Measurements from ENCODE around the gene ENTPD3. TPM values are rescaled to one million over a fixed set of nuclear protein-coding genes. Genes with fewer than 3 reads are reported as not detected.
A peak's percentile ranks its signal among the peaks of the same experiment; 100 is the strongest.
"Not testable (repeated sequence)": the region's sequence is repeated elsewhere in the genome, so short reads cannot be mapped to it uniquely, and the experiment has no call there.

The ENTPD3 gene
- total RNA-seq, 8 experiments from 2014 or later, result 0.05 to 3.0 (median 0.36) TPM

DNA sequence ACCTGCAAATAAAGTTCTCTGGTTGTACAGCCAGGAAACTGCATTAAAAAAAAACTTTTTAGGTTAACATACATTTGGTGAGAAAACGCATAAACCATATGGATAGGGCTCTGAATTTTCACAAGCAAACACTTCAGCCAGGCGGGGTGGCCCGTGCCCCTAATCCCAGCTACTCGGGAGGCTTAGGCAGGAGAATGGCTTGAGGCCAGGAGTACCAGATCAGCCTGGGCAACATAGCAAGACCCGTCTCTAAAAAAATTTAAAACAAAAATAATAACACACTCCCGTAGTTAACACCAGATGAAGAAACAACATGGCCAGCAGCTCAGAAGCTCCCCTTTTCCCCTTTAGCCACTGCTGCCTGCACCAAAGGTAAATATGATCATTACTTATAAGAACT is 66.9 kb downstream of the ENTPD3 start:
- Histone ChIP-seq H3K4me3 (peak overlapping the region in 4 of 5 donors; percentile 38 to 76 (median 62)), H3K4me1 (replicated peaks in 1 of 2) (peaks cover 17% of the 10 kb centered on the region in 2 donors), H3K27ac (no peak overlapping the region)
- ATAC-seq (replicated peaks in 6 of 8), result no peak
- WGBS, 10 experiments, result 0 to 60% (median 36%) methylated on average over 1 to 6 of the region's 6 CpGs
- in situ Hi-C loops (cut with MboI; ENCODE audit: low pct_unique_long_range_greater_than_20kb in 2 of 9, low sequenced_read_pairs in 9 of 9, unreplicated experiment in 9 of 9), result no loop called here

DNA sequence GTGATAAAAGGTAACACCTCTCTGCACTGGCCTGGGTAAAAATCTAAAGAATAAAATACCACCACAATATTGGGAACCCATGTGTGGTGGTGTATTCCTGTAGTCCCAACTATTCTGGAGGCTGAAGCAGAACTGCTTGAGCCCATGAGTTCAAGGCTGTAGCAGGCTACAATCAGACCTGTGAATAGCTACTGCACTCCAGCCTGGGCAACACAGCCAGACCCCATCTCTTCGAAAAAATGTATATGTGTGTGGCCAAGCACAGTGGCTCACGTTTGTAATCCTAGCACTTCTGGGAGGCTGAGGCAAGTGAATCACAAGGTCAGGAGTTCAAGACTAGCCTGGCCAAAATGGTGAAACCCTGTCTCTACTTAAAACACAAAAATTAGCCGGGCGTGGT is 68.3 kb downstream of the ENTPD3 start:
- H3K4me3 ChIP-seq, result no peak overlapping the region
- WGBS, 10 experiments, result 70 to 83% (median 83%) methylated on average over 2 to 4 of the region's 4 CpGs; no CpG with 5 or more reads in 7 of the 10 experiments
- H3K4me1 ChIP-seq (replicated peaks in 1 of 2), result peaks cover 17% of the 10 kb centered on the region in 2 donors
- in situ Hi-C loops (cut with MboI; ENCODE audit: low pct_unique_long_range_greater_than_20kb in 2 of 9, low sequenced_read_pairs in 9 of 9, unreplicated experiment in 9 of 9), result no loop called here
- H3K27ac ChIP-seq, result no peak overlapping the region
- no peak for ATAC-seq (replicated peaks in 6 of 8)

DNA sequence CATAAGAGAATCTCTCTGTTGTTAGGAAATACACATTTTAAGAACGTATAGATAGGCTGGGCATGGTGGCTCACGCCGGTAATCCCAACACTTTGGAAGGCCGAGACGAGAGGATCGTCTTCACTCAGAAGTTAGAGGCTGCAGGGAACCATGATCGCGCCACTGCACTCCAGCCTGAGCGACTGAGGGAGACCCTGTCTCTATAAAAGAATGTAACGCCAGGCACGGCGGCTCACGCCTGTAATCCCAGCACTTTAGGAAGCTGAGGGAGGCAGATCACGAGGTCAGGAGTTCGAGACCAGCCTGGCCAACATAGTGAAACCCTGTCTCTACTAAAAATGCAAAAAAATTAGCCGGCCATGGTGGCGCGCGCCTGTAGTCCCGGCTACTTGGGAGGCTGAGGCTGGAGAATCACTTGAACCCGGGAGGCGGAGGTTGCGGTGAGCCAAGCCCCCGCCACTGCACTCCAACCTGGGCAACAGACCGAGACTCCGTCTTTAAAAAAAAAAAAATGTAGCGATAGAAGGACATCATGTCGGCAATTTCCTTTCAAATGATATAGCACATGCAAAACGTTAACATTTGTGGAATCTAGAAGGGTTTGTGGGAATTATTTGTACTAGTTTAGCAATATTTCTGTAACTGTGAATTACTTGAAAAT is 69.4 kb downstream of the ENTPD3 start:
- in situ Hi-C loops (cut with MboI; ENCODE audit: low pct_unique_long_range_greater_than_20kb in 2 of 9, low sequenced_read_pairs in 9 of 9, unreplicated experiment in 9 of 9), result no loop called here
- ATAC-seq (replicated peaks in 6 of 8), result no peak
- peak overlapping the region; percentile 80 to 98 (median 91) for H3K4me3 ChIP-seq
- peaks cover 17% of the 10 kb centered on the region in 2 donors for H3K4me1 ChIP-seq (replicated peaks in 1 of 2)
- WGBS, 10 experiments, result 6 to 75% (median 45%) methylated on average over 3 to 23 of the region's 29 CpGs
- H3K27ac ChIP-seq, result peak overlapping the region; percentile 30 to 91

DNA sequence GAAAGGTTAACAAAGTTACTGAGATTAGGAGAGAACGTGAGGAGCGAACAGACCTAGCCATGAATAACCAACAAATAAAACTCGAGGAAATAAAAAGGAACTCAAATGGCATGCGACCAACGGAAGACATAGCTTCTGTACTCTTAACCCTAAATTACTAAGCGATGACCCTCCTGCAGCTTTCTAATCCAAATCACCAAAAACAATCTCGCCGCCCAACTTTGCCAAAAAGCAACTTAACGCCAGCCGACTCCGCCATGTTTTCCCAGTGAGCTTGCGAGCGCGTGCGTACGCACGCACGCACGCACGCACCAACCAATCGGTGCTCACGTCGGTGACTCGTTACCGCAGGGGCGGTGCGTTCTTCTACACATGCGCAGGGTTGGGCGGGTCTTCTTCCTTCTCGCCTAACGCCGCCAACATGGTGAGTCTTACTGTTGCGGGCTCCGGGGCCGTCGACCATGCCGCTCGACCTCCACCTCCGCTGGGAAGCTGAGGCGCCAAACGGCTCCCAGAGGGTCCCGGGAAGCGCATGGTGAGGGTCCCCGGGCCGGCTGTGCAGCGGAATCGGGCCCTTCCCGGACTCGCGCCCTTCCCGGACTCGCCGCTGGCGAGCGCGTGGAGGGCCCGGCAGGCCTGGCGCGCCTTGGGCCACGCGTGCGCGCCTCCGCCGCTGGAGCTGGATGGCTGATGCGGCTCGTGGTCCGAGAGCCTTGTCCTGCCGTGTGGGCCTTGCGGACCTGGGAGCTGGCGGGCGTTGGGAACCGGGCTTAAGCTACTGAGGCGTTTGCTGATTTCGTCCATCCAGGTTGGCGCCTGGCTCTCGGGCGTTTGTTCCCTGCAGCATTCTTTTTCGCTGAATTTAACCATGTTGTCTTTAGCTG is 70.2 kb downstream of the ENTPD3 start, which contains the start of gene RPL14:
Gene RPL14 (plus strand): TSS at position 400 of the 884 bp plus-strand sequence. CDS start 133 bp downstream, at position 533.
- 0 to 3% (median 0%) methylated on average over 7 to 37 of the region's 79 CpGs for WGBS, 10 experiments
- in situ Hi-C loops (cut with MboI; ENCODE audit: low pct_unique_long_range_greater_than_20kb in 2 of 9, low sequenced_read_pairs in 9 of 9, unreplicated experiment in 9 of 9), result no loop called here

DNA sequence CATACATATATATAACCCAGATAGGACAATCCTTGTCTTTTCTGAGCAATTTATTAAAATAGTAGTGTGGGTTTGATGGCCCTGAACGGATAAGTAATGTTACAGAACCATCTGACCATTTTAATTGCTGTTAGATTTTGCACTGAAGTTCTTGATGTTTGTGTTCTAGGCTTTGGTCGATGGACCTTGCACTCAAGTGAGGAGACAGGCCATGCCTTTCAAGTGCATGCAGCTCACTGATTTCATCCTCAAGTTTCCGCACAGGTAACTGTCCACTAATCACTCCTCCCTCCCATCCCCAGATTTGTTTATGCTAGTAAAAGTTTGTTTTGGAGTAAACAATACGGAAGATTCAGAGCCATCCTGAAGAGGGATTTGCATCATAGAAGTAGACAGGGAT is 71.5 kb downstream of the ENTPD3 start:
- ATAC-seq (replicated peaks in 6 of 8), result no peak
- in situ Hi-C loops (cut with MboI; ENCODE audit: low pct_unique_long_range_greater_than_20kb in 2 of 9, low sequenced_read_pairs in 9 of 9, unreplicated experiment in 9 of 9), result no loop called here
- Histone ChIP-seq H3K27ac (no peak overlapping the region), H3K4me1 (replicated peaks in 1 of 2) (peaks cover 10 to 12% of the 10 kb centered on the region in 2 donors), H3K4me3 (peak overlapping the region in 3 of 5 donors; percentile 91 to 98 (median 94))
- 13 to 100% (median 81%) methylated on average over 1 to 4 of the region's 4 CpGs; no CpG with 5 or more reads in 1 of the 10 experiments for WGBS, 10 experiments

More for the DNA sequence above, 70.2 kb downstream of the ENTPD3 start, which contains the start of gene RPL14:
- Histone ChIP-seq H3K27ac (peak within 1 kb of the TSS; percentile 73 to 91), H3K4me3 (peak within 1 kb of the TSS; percentile 80 to 98 (median 91)), H3K4me1 (replicated peaks in 1 of 2) (peaks cover 13 to 14% of the 10 kb centered on the region in 2 donors)
- ATAC-seq (replicated peaks in 6 of 8), result peak; percentile 56 to 77 (median 65)

DNA sequence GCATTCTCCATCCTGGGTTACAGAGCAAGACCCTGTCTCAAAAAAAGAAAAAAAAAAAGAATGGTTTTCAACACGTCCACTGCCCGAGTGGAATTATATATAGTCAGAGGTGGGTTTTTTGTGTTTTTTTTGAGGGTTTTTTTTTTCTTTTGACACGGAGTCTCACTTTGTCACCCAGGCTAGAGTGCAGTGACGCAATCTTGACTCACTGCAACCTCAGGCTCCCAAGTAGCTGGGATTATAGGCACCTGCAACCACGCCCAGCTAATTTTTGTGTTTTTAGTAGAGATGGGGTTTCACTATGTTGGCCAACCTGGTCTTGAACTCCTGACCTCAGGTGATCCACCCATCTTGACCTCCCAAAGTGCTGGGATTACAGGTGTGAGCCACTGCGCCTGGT is 73.5 kb downstream of the ENTPD3 start:
- in situ Hi-C loops (cut with MboI; ENCODE audit: low pct_unique_long_range_greater_than_20kb in 2 of 9, low sequenced_read_pairs in 9 of 9, unreplicated experiment in 9 of 9); H3K4me3 ChIP-seq; H3K4me1 ChIP-seq (replicated peaks in 1 of 2); ATAC-seq (replicated peaks in 6 of 8); H3K27ac ChIP-seq: not testable (repeated sequence)
- 72 to 100% (median 92%) methylated on average over 2 to 6 of the region's 6 CpGs; no CpG with 5 or more reads in 2 of the 10 experiments for WGBS, 10 experiments

DNA sequence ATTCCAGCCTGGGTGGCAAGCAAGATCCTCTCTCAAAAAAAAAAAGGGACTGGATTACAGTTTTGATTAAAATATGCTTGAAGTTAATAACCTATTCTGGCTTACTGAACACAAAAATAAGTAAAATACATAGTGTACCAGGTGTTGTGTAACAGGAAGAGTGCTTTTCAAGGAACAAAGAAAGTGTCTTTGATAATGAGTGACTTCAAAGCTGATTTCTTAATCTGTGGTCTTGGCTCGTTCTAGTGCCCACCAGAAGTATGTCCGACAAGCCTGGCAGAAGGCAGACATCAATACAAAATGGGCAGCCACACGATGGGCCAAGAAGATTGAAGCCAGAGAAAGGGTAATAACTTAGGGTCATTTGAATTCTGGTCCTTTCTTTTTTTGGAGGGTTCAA is 74.2 kb downstream of the ENTPD3 start:
- in situ Hi-C loops (cut with MboI; ENCODE audit: low pct_unique_long_range_greater_than_20kb in 2 of 9, low sequenced_read_pairs in 9 of 9, unreplicated experiment in 9 of 9), result no loop called here
- H3K4me3 ChIP-seq, result no peak overlapping the region
- 69 to 100% (median 93%) methylated on average over 1 to 3 of the region's 3 CpGs for WGBS, 10 experiments
- no peak overlapping the region for H3K27ac ChIP-seq
- no peak for ATAC-seq (replicated peaks in 6 of 8)
- H3K4me1 ChIP-seq (replicated peaks in 1 of 2), result peaks cover 7 to 10% of the 10 kb centered on the region in 2 donors

DNA sequence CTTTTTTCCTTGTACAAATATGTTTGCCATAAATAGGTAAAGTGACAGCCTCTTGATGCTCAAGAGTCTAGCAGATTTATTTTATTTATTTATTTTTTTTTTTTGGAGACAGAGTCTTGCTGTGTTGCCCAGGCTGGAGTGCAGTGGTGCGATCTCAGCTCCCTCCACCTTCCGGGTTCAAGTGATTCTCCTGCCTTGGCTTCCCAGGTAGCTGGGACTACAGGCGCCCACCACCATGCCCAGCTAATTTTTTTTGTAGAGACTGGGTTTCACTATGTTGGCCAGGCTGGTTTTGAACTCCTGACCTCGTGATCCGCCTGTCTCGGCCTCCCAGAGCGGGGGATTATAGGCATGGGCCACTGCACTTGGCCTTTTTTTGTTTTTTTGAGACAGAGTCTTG is 75.9 kb downstream of the ENTPD3 start:
- H3K4me3 ChIP-seq; H3K4me1 ChIP-seq (replicated peaks in 1 of 2); ATAC-seq (replicated peaks in 6 of 8); H3K27ac ChIP-seq; in situ Hi-C loops (cut with MboI; ENCODE audit: low pct_unique_long_range_greater_than_20kb in 2 of 9, low sequenced_read_pairs in 9 of 9, unreplicated experiment in 9 of 9): not testable (repeated sequence)
- WGBS, 10 experiments, result 69 to 100% (median 99%) methylated on average over 1 to 6 of the region's 7 CpGs; no CpG with 5 or more reads in 4 of the 10 experiments

DNA sequence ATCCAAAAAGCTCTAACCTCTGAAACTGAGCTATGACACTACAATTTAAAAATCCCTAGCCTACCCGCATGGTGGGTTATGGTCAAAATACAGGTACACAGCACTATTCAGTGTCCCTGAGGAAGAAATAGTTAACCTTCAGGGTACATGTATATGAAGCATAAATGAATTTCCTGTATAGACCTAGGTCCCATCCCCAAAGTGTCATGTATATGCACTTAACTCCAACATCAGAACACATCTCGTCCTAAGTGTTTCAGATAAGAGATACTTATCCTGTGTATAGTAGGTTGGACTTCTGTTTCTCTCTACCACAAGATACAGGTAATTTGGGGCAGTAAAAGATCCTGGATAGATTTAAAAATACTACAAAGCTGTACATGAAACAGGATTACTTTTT is 76.6 kb downstream of the ENTPD3 start:
- peaks cover under 1 to 3% of the 10 kb centered on the region in 2 donors for H3K4me1 ChIP-seq (replicated peaks in 1 of 2)
- no peak for ATAC-seq (replicated peaks in 6 of 8)
- no peak overlapping the region for H3K27ac ChIP-seq
- WGBS, 10 experiments, result 80 to 100% (median 100%) methylated on average over 1 to 2 of the region's 2 CpGs; no CpG with 5 or more reads in 3 of the 10 experiments
- in situ Hi-C loops (cut with MboI; ENCODE audit: low pct_unique_long_range_greater_than_20kb in 2 of 9, low sequenced_read_pairs in 9 of 9, unreplicated experiment in 9 of 9), result no loop called here
- H3K4me3 ChIP-seq, result no peak overlapping the region

DNA sequence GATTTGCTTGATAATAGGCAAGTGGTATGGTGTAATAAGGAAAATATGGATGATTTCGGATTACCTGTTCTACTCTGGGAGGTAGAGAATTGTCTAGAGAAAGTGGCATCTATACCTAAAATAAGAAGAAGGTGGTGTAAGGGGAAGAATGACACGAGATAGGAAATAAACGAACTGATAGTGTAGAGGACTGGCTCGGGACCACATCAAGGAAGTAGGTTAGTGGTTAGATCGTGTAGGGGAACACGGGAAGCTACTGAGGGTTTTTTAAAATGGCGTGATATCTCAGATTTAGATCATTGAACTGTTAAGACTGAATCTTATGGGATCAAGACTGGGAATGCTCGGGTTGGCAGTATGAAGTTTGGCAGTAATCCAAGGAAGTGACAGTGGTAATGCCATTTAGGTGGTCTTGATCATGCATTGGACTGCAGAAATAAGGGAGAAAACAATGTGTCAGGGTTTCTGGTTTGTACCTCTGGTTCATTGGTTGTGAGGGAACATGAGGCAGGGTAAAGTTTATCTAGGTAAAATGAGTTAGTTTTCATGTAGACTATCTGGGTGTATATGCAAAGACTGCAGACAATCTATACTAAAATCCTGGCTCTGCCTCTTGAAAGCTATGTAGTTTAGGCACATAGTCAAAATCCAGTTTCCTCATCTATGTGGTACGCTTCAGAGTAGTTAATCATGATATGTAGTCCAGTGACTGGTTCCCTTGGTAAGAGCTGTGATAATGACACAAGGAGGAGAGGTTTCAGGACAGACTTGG is 77.5 kb downstream of the ENTPD3 start:
- WGBS, 10 experiments, result 78 to 100% (median 92%) methylated on average over 1 to 8 of the region's 9 CpGs
- H3K4me3 ChIP-seq, result no peak overlapping the region
- no peak overlapping the region for H3K27ac ChIP-seq
- ATAC-seq (replicated peaks in 6 of 8), result peak in 2 of 8 experiments; percentile 7 to 43
- in situ Hi-C loops (cut with MboI; ENCODE audit: low pct_unique_long_range_greater_than_20kb in 2 of 9, low sequenced_read_pairs in 9 of 9, unreplicated experiment in 9 of 9), result no loop called here
- no peaks in the 10 kb centered on the region for H3K4me1 ChIP-seq (replicated peaks in 1 of 2)

DNA sequence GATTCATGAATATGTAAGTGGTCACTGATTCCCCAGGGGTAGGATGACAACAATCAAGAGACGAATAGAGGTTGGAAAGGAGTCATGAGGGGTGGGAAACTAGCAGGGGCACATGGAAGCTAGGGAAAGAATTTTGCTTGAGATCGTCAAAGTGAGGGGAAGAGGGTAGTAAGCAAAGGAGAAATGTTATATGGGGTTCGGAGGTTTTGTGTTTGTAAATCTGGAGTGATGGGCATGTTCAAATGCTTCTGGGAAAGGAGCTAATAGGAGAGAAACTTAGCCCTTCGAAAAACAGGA is 78.1 kb downstream of the ENTPD3 start:
- Histone ChIP-seq H3K4me3 (no peak overlapping the region), H3K4me1 (replicated peaks in 1 of 2) (no peaks in the 10 kb centered on the region), H3K27ac (no peak overlapping the region)
- in situ Hi-C loops (cut with MboI; ENCODE audit: low pct_unique_long_range_greater_than_20kb in 2 of 9, low sequenced_read_pairs in 9 of 9, unreplicated experiment in 9 of 9), result no loop called here
- ATAC-seq (replicated peaks in 6 of 8), result no peak
- WGBS, 10 experiments, result 20 to 89% (median 68%) methylated on average over 1 to 4 of the region's 4 CpGs; no CpG with 5 or more reads in 1 of the 10 experiments

DNA sequence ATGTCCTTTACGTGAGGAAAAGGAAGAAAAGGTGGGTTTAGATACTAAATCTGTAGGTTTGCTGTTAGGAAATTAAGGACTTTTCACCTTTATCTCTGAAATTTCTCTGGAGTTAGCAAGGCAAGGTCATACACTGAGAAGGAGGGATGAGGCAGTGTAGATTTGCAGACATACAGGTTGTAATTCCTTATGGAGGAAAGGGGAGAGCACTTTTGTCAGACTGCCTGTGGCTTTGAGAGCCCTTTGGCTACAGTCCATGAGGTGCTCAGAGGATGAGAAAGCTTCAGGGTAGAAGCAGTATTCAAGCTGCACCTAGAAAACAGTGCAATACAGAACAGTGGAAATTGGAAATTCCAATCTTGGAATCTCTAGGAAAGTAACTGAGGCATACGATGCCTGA is 78.5 kb downstream of the ENTPD3 start:
- H3K27ac ChIP-seq, result no peak overlapping the region
- peak in 1 of 8 experiments; percentile 4 for ATAC-seq (replicated peaks in 6 of 8)
- H3K4me1 ChIP-seq (replicated peaks in 1 of 2), result no peaks in the 10 kb centered on the region
- 60 to 100% (median 89%) methylated on average over 1 to 2 of the region's 2 CpGs; no CpG with 5 or more reads in 2 of the 10 experiments for WGBS, 10 experiments
- in situ Hi-C loops (cut with MboI; ENCODE audit: low pct_unique_long_range_greater_than_20kb in 2 of 9, low sequenced_read_pairs in 9 of 9, unreplicated experiment in 9 of 9), result no loop called here
- H3K4me3 ChIP-seq, result no peak overlapping the region

All from motor neuron (in vitro differentiated cells).